Measurements from ENCODE around the gene CLHC1. TPM values are rescaled to one million over a fixed set of nuclear protein-coding genes. Genes with fewer than 3 reads are reported as not detected.

The CLHC1 gene
- total RNA-seq, 1 experiment from 2014 or later, result 5.4 TPM

GRCh38 chr2:55169359-55169758, 62.7 kb downstream of the CLHC1 start:
- no peak for DNase-seq (ENCODE audit: low read depth)

- peak; percentile 72 for DNase-seq (ENCODE audit: low read depth)
These were observed 63.6 kb downstream of the CLHC1 start for GRCh38 chr2:55168221-55169154.

- peak; percentile 74 for DNase-seq (ENCODE audit: low read depth)
These were observed 66.5 kb downstream of the CLHC1 start for GRCh38 chr2:55165626-55166025.

DNA sequence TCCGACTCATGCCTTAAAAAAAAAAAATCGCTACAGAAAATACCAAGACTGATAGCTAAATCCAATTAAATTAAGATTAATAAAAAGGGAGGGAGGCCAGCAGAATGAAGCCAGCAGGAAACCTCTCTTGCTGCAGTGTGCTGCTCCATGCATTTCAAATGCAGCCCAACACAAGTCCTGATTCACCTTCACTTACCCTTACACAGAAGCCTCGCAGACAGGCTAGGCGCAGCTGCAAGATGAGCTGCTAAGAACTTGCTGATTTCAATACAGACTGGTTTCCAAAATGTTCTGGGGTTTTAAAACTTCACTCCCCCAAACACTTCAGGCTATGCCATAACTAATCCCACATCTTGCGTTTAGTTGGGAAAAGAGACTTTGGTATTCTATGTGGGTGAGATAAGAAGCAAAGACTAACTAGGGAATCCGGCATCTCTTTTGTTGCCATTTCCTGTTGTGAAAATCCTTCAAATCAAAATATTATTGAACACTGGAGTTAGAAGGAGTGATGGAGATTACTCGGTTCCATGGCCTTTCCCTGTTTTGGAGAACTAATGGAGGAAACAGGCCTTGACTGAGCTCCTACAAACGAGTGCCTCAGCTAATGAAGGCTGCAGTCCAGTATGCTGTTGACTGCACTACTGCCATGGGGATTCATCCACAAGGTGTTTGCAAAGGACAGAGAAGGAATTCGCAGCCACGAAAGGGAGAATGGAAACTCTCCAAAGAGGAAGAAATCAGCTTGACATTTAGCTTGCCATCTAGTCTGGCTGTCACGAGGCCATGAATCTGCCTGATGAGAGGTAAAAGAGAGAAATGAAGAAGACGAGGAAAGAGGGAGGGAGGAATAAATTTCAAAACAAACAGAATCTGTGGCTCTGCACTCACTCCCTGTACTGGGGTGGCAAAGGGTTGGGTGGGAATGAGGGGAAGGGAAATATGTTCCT, 67.3 kb downstream of the CLHC1 start:
- no peak for DNase-seq (ENCODE audit: low read depth)

DNA sequence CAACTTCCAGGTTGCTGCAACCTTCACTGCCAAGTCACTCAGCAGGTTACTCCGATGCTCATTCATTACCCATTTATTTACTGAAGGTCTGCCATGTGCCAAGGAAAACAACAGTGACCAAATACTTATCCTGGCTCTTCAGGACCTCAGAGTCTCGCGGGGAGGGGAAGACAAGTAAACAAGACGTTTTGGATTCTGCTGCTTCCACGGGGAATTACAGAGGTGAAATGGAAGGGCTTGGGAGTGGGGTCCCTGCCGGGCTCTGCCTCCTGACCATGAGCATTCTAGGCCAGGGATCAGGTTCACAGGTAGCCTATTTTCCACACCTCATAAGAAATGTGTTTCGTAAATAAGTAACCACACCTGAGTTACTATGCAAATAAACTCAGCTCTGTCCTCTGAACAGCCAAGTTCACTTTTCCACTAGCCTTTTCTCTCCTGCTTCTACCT, 68.1 kb downstream of the CLHC1 start:
- DNase-seq (ENCODE audit: low read depth), result no peak

DNA sequence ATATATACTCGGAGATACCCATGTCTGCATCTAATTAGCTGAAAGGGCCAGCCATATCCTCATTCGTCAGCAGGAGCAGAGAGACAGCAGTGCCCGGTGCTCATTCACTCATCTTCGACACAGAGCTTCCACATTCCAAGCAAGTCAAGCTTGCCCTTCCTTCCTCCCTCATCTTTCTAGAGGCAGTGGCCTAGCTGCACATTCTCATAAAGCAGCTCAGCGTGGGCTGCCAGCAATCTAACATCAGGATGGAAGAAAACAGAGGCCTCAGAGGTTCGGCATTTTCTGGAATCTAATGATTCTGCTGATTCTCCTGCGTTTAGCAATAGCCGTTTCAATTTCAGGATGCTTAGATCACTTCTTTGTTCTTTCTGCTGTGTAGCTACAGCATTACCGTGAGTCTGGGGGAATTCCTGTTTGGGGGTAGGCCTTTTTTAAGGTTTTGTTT, 68.8 kb downstream of the CLHC1 start:
- no peak for DNase-seq (ENCODE audit: low read depth)

DNA sequence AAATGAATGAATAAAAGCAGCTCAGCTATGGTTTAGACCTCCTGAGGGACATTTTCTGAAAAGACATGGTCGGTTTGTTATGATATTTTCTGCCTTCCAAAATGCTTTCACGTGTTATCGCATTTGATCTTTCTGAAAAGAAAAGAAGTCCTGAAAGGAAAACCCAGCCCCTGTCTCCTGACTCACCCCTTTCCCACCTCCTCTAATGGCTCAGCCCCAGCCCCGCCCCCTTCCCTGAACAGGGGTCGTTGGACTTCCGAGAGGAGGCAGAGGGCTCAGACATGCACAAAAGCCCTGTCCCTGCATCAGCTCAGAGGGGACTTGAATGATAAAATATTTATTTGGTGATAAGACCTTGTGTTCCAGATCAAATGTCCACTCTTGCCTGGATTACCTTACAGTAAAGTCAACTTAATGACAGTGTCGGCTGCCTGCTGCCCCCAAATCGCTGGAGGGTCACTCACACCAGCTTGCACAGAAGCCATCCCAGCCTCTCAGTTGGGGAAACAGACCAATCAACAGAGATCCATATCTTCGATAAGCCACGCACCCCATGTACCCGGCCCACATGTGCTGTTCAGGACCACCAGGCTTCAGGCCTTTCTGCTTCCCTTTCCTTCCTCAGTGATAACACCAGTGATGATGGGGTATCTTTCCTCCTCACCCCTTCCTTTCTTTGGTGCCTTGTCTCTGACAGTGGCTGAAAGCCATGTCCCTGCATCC, 69.6 kb downstream of the CLHC1 start:
- no peak for DNase-seq (ENCODE audit: low read depth)

DNA sequence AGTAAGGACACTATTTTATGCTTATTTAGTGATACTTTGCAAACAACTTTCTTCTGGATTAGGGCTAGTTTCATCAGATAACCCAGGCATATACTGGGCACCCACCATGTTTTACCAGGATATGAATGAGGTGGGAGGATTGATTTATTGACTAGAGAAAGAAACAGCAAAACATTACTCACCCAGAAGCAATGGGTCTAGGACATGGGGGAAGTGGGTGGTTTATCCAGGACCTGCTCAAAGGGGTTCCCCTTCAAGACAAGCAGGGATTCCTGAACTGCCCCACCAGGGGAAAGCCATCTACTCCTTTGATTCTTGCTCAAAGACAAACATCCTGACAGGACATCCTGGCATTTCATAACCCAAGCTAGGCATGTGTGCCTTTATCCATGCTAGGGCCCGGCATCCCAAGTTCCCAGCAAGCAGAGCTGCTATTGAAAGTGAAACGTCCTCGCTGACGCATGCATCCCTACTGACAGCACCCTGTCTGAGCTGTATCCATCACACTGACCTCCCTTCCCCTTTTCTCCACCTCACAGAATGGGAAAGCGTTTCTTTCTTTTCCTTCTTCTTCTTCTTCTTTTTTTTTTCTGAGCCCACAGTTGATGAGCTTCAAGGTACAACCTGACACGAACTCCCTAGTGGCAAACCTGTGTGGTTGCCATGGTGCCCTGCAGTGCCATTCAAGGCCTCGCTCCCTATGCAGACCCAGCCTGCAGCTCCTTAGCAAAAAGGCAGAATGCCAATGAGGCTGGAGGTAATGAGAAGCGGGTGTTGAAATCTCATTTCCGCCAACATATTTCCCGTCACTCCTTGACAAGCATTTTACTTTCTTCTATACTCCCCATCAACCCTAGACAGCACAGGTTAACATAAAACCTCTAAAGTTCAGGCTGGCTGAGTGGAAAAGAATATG, 70.5 kb downstream of the CLHC1 start:
- no peak for DNase-seq (ENCODE audit: low read depth)

DNA sequence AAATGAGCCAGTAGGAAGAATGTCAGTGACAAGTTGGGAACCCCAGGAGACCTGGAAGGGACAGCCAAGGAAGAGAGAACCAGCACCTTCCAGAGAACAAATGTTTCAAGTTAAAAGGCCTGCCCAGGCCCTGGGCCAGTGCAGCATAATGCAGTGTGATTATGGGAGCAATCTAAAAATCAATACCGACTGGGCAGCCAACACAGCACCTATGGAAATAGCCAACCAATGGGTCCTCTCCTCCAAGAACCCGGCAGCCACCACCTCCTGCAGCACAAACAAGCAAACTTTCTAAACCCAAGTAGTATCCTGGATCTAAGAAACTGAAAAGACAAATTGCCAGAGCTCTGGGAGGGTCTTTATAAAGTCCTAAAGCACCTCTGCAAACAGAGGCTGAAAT, 71.7 kb downstream of the CLHC1 start:
- DNase-seq (ENCODE audit: low read depth), result no peak

DNA sequence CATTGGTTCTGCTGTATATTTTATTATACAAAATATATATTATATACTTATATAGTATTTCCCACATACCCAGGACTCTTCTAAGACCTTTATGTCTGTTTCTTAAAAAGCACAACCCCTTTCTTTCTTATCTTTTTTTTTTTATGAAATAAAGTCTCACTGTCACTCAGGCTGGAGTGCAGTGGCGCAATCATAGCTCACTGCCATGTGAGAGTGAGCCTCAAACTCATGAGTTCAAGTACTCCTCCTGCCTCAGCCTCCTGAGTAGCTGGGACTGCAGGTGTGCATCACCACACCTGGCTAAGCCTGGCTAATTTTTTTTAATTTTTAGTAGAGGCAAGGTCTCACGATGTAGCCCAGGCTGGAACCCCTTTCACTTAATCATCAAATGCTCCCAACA, 72.3 kb downstream of the CLHC1 start:
- DNase-seq (ENCODE audit: low read depth), result no peak

DNA sequence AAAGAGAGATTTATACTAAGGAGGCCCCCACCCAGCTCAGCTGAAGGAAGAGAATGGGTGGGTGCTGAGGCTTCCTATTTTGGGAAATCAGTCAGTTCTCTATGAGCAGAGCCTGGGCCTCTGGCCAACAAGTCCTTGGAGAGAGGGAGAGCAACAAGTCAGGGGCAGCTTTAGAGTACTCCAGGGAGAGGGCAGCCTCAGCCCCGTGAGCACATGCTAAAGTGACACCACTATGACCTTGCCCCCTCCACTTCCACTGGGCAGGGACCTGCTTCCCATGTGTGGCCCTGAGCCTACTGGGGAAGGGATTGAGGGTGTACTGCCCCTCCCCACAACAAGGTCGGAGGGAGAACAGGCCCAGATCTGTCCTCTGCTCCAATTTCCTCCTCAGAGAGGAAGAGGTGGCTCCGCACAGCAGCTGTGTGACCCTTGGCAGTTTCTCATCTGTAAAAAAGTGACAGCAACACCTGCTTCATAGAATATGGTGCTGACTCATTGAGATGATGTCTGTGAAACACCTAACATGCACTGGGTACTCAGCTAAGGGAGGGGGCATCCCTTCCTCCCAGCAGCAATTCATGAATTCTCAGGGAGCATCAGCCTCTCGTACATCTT, 72.9 kb downstream of the CLHC1 start:
- no peak for DNase-seq (ENCODE audit: low read depth)

DNA sequence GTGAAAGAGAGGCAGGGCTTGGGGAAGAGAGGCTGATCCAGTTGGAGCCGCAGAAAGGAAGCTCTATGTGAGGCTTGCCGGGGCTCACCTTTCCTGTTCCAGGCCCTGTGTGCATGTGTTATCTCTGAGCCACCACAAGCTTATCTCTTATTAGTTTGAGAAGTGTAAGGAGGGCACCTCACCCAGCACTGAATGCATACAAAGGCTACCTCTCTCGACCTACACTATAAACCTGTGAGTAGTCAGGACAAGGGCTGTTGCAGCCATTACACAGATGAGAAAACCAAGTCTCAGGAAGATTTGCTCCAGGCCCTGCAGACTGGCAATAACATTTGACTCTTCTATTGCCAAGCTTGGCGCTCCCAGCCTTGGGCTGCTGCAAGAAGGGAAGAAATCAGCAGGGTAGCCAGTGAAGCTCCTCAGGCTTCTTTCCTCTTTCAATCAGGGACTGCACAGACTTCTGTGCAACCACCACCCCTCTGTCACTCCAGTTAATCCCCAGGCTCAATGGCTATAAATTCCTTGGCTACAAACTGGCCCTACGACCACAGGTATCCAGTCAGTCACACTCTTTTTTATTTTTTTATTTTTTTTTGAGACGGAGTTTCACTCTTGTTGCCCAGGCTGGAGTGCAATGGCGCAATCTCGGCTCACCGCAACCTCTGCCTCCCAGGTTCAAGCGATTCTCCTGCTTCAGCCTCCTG, 73.8 kb downstream of the CLHC1 start:
- DNase-seq (ENCODE audit: low read depth), result no peak

GRCh38 chr2:55157474-55157884, 74.6 kb downstream of the CLHC1 start:
- peak; percentile 33 for DNase-seq (ENCODE audit: low read depth)

DNA sequence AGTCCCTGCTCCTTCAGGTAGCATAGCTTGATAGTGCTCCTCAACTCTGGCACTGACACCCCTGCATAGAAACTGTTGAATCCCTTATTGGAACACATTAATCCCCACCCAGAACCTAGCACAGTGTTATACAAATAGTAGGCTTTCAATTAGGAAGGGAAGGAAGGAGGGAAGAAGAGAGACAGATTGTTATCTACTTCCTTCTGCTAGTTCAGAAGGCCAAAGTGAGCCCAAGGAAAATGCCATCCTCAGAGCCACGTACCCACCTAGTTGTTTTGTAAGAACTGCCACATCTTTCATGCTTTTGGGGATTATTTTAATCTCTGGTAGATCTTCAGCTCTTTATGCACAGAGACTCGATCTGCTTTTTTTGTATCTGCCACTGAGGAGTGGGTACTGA, 75.1 kb downstream of the CLHC1 start:
- no peak for DNase-seq (ENCODE audit: low read depth)

DNA sequence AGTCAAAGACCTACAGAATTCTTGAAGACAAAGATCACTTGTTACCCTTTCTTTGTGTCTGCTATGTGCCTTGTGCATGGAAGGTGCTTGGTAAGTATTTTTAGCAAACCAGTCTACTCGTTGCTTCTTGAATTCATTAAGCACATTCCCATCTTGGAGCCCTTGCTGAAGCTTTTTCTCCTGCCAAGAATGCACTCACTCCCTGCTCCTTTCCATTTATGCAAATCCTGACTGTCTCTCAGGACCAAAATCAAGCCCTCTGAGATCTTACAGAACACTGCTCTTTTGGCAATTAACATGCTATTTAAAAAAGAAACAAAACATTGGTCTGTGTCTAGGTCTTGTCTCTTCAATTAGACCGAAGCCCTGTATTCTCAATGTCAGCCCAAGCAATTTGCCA, 75.8 kb downstream of the CLHC1 start:
- no peak for DNase-seq (ENCODE audit: low read depth)

- peak; percentile 68 for DNase-seq (ENCODE audit: low read depth)
These were observed 76.3 kb downstream of the CLHC1 start for GRCh38 chr2:55155764-55156281.

DNA sequence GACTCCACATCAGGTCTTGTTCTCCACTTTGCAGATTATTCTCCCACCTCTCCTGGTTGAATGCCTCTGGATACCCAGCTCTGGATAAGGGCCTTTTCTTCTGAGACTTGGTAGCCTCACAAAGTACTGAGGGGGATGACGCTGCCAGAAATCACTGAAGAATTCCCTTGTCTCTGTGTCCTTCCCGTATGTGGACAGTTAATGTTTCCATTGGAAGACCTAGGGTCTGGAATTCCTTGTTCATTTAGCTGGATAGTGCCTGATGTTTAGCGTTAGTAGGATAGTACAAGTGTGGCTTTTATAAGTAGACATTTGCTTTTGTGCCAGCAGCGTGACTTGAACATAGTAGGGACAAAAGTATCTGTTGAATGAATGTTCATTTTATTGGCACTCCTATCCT, 76.9 kb downstream of the CLHC1 start:
- DNase-seq (ENCODE audit: low read depth), result no peak

DNA sequence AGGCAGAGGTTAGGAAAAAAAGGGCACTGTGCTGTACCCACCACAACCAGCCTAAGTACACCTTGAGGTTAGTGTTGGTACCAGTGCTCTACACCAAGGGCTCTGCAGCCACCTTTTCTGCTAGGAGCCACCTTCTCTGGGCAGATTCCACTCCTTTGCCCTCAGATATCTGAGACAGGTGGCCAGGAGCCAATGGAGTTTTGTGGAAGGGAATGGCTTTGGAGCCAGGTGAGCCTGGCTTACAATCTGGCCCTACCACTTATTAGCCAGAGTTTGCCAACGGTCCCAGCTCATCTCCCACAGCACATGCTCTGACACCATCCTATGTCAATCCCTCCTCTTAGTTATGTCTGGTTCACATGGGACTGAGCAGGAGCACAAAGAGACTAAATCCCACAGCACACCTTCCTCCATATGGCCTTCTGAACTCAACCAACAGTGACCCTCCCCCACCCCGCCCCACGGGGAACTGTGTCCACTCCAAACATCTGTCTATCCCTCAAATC, 77.5 kb downstream of the CLHC1 start:
- DNase-seq (ENCODE audit: low read depth), result no peak
